ENCODE results near the gene SLIT3. TPM values are rescaled to one million over a fixed set of nuclear protein-coding genes. Genes with fewer than 3 reads are reported as not detected.

The SLIT3 gene
- total RNA-seq, 1 experiment from 2014 or later, result 0.10 TPM

- Histone ChIP-seq H3K4me1 (ENCODE audit: control insufficient read depth in 1 of 2, insufficient read depth in 2 of 2, low read length in 2 of 2) (no peaks in the 10 kb centered on the region), H3K9me3 (ENCODE audit: control insufficient read depth in 1 of 2, insufficient read depth in 1 of 2, low read depth in 1 of 2, low read length in 2 of 2) (no peaks in the 10 kb centered on the region), H4K20me1 (ENCODE audit: insufficient read depth) (no peaks in the 10 kb centered on the region), H3K4me3 (replicated peaks in 1 of 2; ENCODE audit: low read depth in 1 of 2, low read length in 2 of 2) (no peak overlapping the region), H3K27me3 (ENCODE audit: insufficient read depth, low read length) (peaks cover 14% of the 10 kb centered on the region), H2AFZ (ENCODE audit: low read depth, low read length, poor library complexity, severe bottlenecking) (no peak overlapping the region), H3K9me2 (ENCODE audit: insufficient read depth) (no peaks in the 10 kb centered on the region), H3K9ac (ENCODE audit: low read length) (no peak overlapping the region), H3K4me2 (ENCODE audit: low read length) (no peak overlapping the region), H3K79me2 (ENCODE audit: insufficient read depth, low read length) (no peaks in the 10 kb centered on the region), H3K27ac (ENCODE audit: low read depth, low read length) (no peak overlapping the region), H3K36me3 (ENCODE audit: control insufficient read depth in 1 of 2, insufficient read depth in 2 of 2, low read length in 2 of 2) (no peaks in the 10 kb centered on the region)
- ChIA-PET POLR2A (no interaction called here), RAD21 (ENCODE audit: low non-redundant PET in 1 of 2, low total read pairs in 2 of 2, uncharacterized antibody in 2 of 2, unreplicated experiment in 2 of 2) (no interaction called here), CTCF (no interaction called here)
- TF ChIP-seq TCF7L2 (IDR thresholded peaks at IDR 0.05; ENCODE audit: borderline replicate concordance, extremely low read depth, insufficient read depth, insufficient read length), result no peak
- TF ChIP-seq ZFX (IDR thresholded peaks at IDR 0.05), result no peak
- no peak for TF ChIP-seq SRF (IDR thresholded peaks at IDR 0.05; ENCODE audit: low read depth)
- TF ChIP-seq CTCF (IDR thresholded peaks at IDR 0.05 in 2 of 3, conservative IDR thresholded peaks at IDR 0.05 in 1 of 3; ENCODE audit: borderline replicate concordance in 1 of 3, insufficient read depth in 1 of 3, low read depth in 2 of 3, low read length in 2 of 3), result no peak
- TF ChIP-seq MAX (IDR thresholded peaks at IDR 0.05), result no peak
- BruUV-seq (replicated peaks), result no TSS peak
- intact Hi-C loops (cut with micrococcal nuclease), result no loop called here
- DNase-seq (ENCODE audit: low read depth, low spot score), result no peak
- ATAC-seq, result no peak
These were observed 579.0 kb downstream of the SLIT3 start for GRCh38 chr5:168721966-168722365.

- no peak overlapping the region for H2AFZ ChIP-seq (ENCODE audit: low read depth, low read length, poor library complexity, severe bottlenecking)
- DNase-seq (ENCODE audit: low read depth, low spot score) (no peak), ATAC-seq (no peak)
- intact Hi-C loops (cut with micrococcal nuclease), result no loop called here
- no peaks in the 10 kb centered on the region for H3K79me2 ChIP-seq (ENCODE audit: insufficient read depth, low read length)
- no peak overlapping the region for H3K4me2 ChIP-seq (ENCODE audit: low read length)
- H3K9me2 ChIP-seq (ENCODE audit: insufficient read depth), result no peaks in the 10 kb centered on the region
- no peak overlapping the region for H3K9ac ChIP-seq (ENCODE audit: low read length)
- no TSS peak for BruUV-seq (replicated peaks)
- no peak overlapping the region for H3K27ac ChIP-seq (ENCODE audit: low read depth, low read length)
- H3K9me3 ChIP-seq (ENCODE audit: control insufficient read depth in 1 of 2, insufficient read depth in 1 of 2, low read depth in 1 of 2, low read length in 2 of 2), result no peaks in the 10 kb centered on the region
- H3K4me3 ChIP-seq (replicated peaks in 1 of 2; ENCODE audit: low read depth in 1 of 2, low read length in 2 of 2), result no peak overlapping the region
- no peaks in the 10 kb centered on the region for H4K20me1 ChIP-seq (ENCODE audit: insufficient read depth)
- ChIA-PET POLR2A (no interaction called here), RAD21 (ENCODE audit: low non-redundant PET in 1 of 2, low total read pairs in 2 of 2, uncharacterized antibody in 2 of 2, unreplicated experiment in 2 of 2) (no interaction called here), CTCF (no interaction called here)
- no peak for TF ChIP-seq ZBTB33 (IDR thresholded peaks at IDR 0.05; ENCODE audit: extremely low read depth, insufficient replicate concordance, low read length)
- no peak for TF ChIP-seq CBX3 (IDR thresholded peaks at IDR 0.05; ENCODE audit: low read depth)
- TF ChIP-seq EGR1 (IDR thresholded peaks at IDR 0.05; ENCODE audit: low read depth), result no peak
- TF ChIP-seq SP1 (IDR thresholded peaks at IDR 0.05; ENCODE audit: low read depth), result no peak
- no peak for TF ChIP-seq TCF7L2 (IDR thresholded peaks at IDR 0.05; ENCODE audit: borderline replicate concordance, extremely low read depth, insufficient read depth, insufficient read length)
- TF ChIP-seq POLR2A (IDR thresholded peaks at IDR 0.05; ENCODE audit: borderline replicate concordance, extremely low read depth, insufficient read depth, insufficient read length), result no peak
- TF ChIP-seq RAD21 (IDR thresholded peaks at IDR 0.05; ENCODE audit: low read depth), result no peak
- TF ChIP-seq SRF (IDR thresholded peaks at IDR 0.05; ENCODE audit: low read depth), result no peak
- TF ChIP-seq ZFX (IDR thresholded peaks at IDR 0.05), result no peak
- TF ChIP-seq YY1 (IDR thresholded peaks at IDR 0.05; ENCODE audit: extremely low read depth, insufficient replicate concordance, low read depth, low read length), result no peak
- no peak for TF ChIP-seq POLR2AphosphoS5 (IDR thresholded peaks at IDR 0.05; ENCODE audit: low read depth, low read length)
- TF ChIP-seq ELF1 (IDR thresholded peaks at IDR 0.05; ENCODE audit: borderline replicate concordance, low read depth), result no peak
- H3K27me3 ChIP-seq (ENCODE audit: insufficient read depth, low read length), result peaks cover 14% of the 10 kb centered on the region
- no peaks in the 10 kb centered on the region for H3K36me3 ChIP-seq (ENCODE audit: control insufficient read depth in 1 of 2, insufficient read depth in 2 of 2, low read length in 2 of 2)
- no peaks in the 10 kb centered on the region for H3K4me1 ChIP-seq (ENCODE audit: control insufficient read depth in 1 of 2, insufficient read depth in 2 of 2, low read length in 2 of 2)
These were observed 579.8 kb downstream of the SLIT3 start for GRCh38 chr5:168721002-168721753.

All from HCT116 (cell line).